Activated CD4-positive, alpha-beta T cell treated with anti-CD3 and anti-CD28 coated beads for 36 hours (primary cell): Measurements from ENCODE around the gene FAM107A. TPM values are rescaled to one million over a fixed set of nuclear protein-coding genes. Genes with fewer than 3 reads are reported as not detected.
A peak's percentile ranks its signal among the peaks of the same experiment; 100 is the strongest.

Source experiments
- ATAC-seq: fragments of 200-7000 bp; cut with Tn5 transposase; one replicate; pipeline ENCODE4 v1.10.0; 2021; ENCODE audit warnings: mild to moderate bottlenecking, moderate library complexity
- CTCF ChIA-PET: fragments of 350-600 bp; sonication (Branson Sonifier 250); formaldehyde crosslinking; loops from one replicate; lab custom pipeline; 2021; ENCODE audit warnings: antibody characterized with exemption; lab: Charles Lee
- POLR2A ChIA-PET: fragments of 350-600 bp; sonication (Branson Sonifier 250); formaldehyde crosslinking; loops from one replicate; lab custom pipeline; 2021; ENCODE audit warnings: antibody characterized with exemption, inconsistent platforms; lab: Charles Lee
- DNase-seq: peaks from one replicate; pipeline ENCODE4 v3.0.0-alpha.2; 2020
- H3K27ac Mint-ChIP-seq: one replicate; pipeline ENCODE4 v1.8.0; 2021; ENCODE audit warnings: mixed read lengths
- H3K27me3 Mint-ChIP-seq: one replicate; pipeline ENCODE4 v1.8.0; 2021; ENCODE audit warnings: mixed read lengths
- H3K36me3 Mint-ChIP-seq: one replicate; pipeline ENCODE4 v1.8.0; 2021; ENCODE audit warnings: low read depth, mixed read lengths
- H3K4me1 Mint-ChIP-seq: one replicate; pipeline ENCODE4 v1.8.0; 2021; ENCODE audit warnings: mixed read lengths
- H3K4me3 Mint-ChIP-seq: one replicate; pipeline ENCODE4 v1.8.0; 2021; ENCODE audit warnings: mild to moderate bottlenecking, moderate library complexity, mixed read lengths
- H3K9me3 Mint-ChIP-seq: one replicate; pipeline ENCODE4 v1.8.0; 2021; ENCODE audit warnings: low read depth, mixed read lengths
- intact Hi-C, 2 experiments: fragments of 100-400 bp; cut with DNase I in 1 of 2; cut with micrococcal nuclease in 1 of 2; formaldehyde crosslinking; loops; one replicate each; pipeline versions ENCODE4 v1.14.2 to v1.15.1; 2022 to 2024; cut with DNase I, micrococcal nuclease
- total RNA-seq, 2 experiments: library from RNA; stranded (reverse); gene quantifications; one replicate each; pipeline ENCODE4 v1.2.3, GENCODE V29; 2021

Gene FAM107A
- total RNA-seq, 2 experiments from 2014 or later, result not detected

DNA sequence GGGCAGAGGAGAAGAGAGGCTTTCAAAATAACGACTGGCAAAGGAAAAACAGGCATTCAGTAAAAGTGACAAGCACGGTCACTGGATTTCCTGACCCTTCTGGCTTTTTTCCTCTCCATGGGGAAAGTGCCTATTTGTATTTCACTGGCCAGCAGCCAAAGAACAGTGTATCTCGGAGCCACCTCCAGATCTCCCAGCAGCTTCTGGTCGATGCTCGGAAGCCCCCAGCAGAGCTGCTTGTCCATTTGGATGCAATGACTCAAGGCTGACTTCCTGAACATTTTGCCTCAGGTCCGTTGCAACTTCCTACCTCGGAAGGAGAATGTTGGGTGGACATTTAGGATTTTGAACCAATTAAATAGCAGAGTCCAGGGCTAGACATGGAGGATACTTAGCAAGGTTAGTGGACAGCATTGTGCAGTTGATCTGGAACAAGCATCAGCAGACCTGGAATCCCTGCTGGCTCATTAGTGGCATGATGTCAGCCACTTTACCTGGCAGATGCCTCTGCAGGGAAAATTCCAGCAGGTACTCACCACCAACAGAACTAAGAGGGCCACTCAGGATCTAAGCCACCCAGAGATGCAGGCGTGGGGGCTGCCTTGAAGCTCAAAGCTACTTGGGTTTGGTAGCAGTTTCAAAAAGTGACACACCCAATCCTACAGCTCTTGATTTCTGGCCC is 1.1 kb downstream of the FAM107A start:
- H3K4me3 Mint-ChIP-seq, result no peak overlapping the region
- ChIA-PET CTCF (interaction anchor here (1.1 to 3.0 kb wide), 3 partner anchors 9 to 54 kb away, joined by 3 to 13 read pairs (median 6); no protein-coding TSS in a partner anchor), POLR2A (no interaction called here)
- H3K9me3 Mint-ChIP-seq, result no peaks in the 10 kb centered on the region
- H3K36me3 Mint-ChIP-seq, result no peaks in the 10 kb centered on the region
- intact Hi-C loops, result no loop called here
- H3K27ac Mint-ChIP-seq, result no peak overlapping the region
- no peak for DNase-seq
- no peak for ATAC-seq
- no peaks in the 10 kb centered on the region for H3K4me1 Mint-ChIP-seq
- H3K27me3 Mint-ChIP-seq, result no peaks in the 10 kb centered on the region

DNA sequence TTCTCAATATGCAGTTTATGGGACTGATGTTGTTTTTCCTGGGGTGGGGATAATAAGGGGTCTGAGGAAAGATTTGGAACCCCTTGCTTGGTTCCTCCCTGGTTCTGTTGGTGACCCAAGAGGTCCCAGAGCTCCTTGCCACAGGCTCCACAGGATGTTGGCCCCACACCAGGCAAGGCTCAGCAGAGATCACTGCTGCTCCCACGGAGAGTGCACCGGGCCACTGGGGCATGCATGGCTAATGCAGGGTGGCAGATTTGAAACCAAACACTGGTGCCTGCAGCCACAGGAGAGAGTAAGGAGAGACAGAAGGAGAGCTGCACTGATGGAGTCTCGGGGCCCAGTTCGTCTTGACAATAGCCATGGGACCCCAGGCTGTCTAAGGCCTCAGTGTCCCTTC is 2.5 kb downstream of the FAM107A start:
- H3K4me1 Mint-ChIP-seq, result no peaks in the 10 kb centered on the region
- ChIA-PET POLR2A (no interaction called here), CTCF (interaction anchor here (0.6 to 3.0 kb wide), 7 partner anchors 10 to 71 kb away, joined by 3 to 13 read pairs (median 4); no protein-coding TSS in a partner anchor)
- intact Hi-C loops, result no loop called here
- DNase-seq (no peak), ATAC-seq (no peak)
- H3K27ac Mint-ChIP-seq, result no peak overlapping the region
- no peaks in the 10 kb centered on the region for H3K36me3 Mint-ChIP-seq
- no peaks in the 10 kb centered on the region for H3K9me3 Mint-ChIP-seq
- H3K27me3 Mint-ChIP-seq, result no peaks in the 10 kb centered on the region
- H3K4me3 Mint-ChIP-seq, result no peak overlapping the region

- intact Hi-C loops, result no loop called here
- no peaks in the 10 kb centered on the region for H3K36me3 Mint-ChIP-seq
- no peak for DNase-seq
- no peak overlapping the region for H3K4me3 Mint-ChIP-seq
- H3K27me3 Mint-ChIP-seq, result no peaks in the 10 kb centered on the region
- ChIA-PET POLR2A (no interaction called here), CTCF (interaction anchor here (0.6 to 3.0 kb wide), 6 partner anchors 11 to 56 kb away, joined by 3 to 13 read pairs (median 4); no protein-coding TSS in a partner anchor)
- H3K27ac Mint-ChIP-seq, result no peak overlapping the region
- no peak for ATAC-seq
- H3K4me1 Mint-ChIP-seq, result no peaks in the 10 kb centered on the region
- no peaks in the 10 kb centered on the region for H3K9me3 Mint-ChIP-seq
Observed at GRCh38 chr3:58574106-58574505, 3.1 kb downstream of the FAM107A start.

DNA sequence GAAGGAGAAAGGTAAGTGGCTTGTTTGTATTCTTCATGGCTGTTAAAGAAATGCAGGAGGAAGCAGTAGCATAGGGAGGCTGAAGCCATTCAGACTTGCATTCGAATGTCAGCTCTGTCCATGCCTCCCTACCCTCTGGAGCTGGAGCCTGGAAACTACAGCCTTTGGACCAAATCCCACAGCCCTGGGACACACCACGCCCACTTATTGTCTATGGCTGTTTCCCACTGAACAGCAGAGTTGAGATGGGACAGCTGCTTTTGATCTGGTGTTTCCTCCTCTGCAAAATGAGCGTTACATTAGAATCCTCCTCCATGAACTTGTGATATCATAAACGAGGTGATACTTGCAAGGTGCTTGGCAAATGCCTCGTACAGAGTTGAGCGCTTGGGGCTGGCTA is 3.6 kb downstream of the FAM107A start:
- ChIA-PET POLR2A (no interaction called here), CTCF (interaction anchor here (0.8 to 2.0 kb wide), 3 partner anchors 11 to 389 kb away, joined by 3 to 5 read pairs (median 3); no protein-coding TSS in a partner anchor)
- H3K4me1 Mint-ChIP-seq, result peaks cover 3% of the 10 kb centered on the region
- no peak overlapping the region for H3K27ac Mint-ChIP-seq
- H3K4me3 Mint-ChIP-seq, result no peak overlapping the region
- no peaks in the 10 kb centered on the region for H3K9me3 Mint-ChIP-seq
- no peaks in the 10 kb centered on the region for H3K27me3 Mint-ChIP-seq
- no peaks in the 10 kb centered on the region for H3K36me3 Mint-ChIP-seq
- intact Hi-C loops, result no loop called here
- DNase-seq, result no peak
- no peak for ATAC-seq

DNA sequence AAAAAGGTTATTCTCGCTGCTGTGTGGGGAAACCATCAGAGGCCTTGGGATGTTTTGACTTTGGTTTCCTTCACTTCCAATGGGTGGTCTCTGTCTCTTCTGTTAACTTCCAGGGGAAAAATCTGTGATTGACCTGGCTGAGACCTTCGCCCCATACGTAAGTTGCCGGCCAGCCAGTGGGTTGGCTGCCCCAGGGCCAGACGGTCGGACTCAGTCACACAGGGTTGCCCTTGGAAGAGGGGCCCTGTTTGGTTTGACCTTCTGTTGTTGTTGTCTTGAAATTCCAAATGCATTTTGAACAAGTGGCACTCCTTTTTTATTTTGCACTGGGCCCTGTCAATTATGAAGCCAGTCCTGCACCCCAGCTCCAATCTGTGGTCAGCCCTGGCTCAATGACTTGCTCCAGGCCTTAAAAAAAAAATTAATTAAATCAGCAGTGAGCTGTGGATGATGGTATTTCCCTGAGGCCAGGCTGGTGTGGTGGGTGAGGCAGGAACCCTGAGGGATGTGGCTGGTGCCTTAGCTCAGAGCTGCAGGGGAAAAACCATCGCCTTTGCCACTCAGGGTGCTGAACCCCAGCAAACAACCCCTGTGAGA is 4.5 kb downstream of the FAM107A start:
- Mint-ChIP-seq H3K27me3 (no peaks in the 10 kb centered on the region), H3K27ac (no peak overlapping the region), H3K9me3 (no peaks in the 10 kb centered on the region), H3K4me3 (no peak overlapping the region), H3K4me1 (peaks cover 4% of the 10 kb centered on the region), H3K36me3 (no peaks in the 10 kb centered on the region)
- ChIA-PET CTCF (interaction anchor here (0.7 to 2.0 kb wide), 7 partner anchors 13 to 389 kb away, joined by 3 to 8 read pairs (median 3); no protein-coding TSS in a partner anchor), POLR2A (no interaction called here)
- DNase-seq, result no peak
- intact Hi-C loops, result no loop called here
- no peak for ATAC-seq

DNA sequence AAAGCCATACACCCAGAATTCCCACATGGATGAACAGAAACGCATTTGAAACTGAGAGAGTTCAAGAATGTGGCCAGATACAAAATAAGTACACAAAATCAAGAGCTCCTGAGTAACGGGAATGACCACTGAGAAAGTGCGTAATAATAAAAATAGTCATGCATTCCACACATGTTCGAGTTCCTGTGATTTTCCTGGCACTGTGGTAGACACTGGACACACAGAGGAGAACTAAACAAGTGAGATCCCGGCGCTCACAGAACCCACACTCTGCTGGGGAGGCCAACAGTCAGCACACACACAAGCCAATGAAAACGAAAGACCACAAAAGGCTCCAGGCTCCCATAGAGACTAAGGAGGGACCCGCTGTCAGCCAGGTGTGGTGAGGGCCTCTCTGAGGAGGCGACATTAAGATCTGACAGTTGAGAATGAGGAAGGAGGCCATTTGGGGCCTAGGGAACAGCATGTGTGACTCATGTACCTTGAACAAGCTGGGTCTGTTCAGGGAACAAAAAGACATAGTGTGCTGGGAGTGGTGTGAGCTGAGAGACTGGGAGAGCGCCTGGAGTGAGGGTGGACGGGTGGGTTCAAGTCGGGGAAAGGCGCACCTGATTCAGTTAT is 5.1 kb downstream of the FAM107A start:
- Mint-ChIP-seq H3K4me1 (peaks cover 4% of the 10 kb centered on the region), H3K27me3 (no peaks in the 10 kb centered on the region)
- POLR2A ChIA-PET, result no interaction called here

DNA sequence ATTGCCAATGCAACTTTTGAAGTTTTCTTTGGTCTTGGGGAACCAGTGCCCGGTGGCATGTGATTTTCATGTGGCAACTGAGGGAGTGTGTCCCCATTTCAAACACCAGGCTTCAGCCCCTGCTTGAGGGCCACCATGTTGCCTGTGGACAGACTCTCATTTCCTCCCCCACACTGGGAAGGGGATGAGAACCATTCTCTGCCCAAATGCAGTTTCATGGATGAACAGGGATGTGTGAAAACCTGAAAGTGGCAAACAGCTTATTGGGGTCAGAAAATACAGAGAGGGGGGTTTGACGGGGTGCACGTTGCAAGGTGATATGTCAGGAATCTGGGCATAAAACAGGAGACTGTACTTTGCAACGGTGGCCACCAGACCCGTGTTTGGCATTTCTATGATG is 6.3 kb downstream of the FAM107A start:
- intact Hi-C loops, result no loop called here
- DNase-seq, result no peak
- Mint-ChIP-seq H3K27ac (no peak overlapping the region), H3K4me1 (peaks cover 4% of the 10 kb centered on the region), H3K9me3 (no peaks in the 10 kb centered on the region), H3K36me3 (no peaks in the 10 kb centered on the region), H3K4me3 (no peak overlapping the region), H3K27me3 (no peaks in the 10 kb centered on the region)
- no peak for ATAC-seq
- POLR2A ChIA-PET, result no interaction called here
- CTCF ChIA-PET, result interaction anchor here (0.6 to 5.6 kb wide), 10 partner anchors 11 to 264 kb away, joined by 3 to 94 read pairs (median 4); partner anchors contain the start of gene HTD2

More for the DNA sequence above, 5.1 kb downstream of the FAM107A start:
- Mint-ChIP-seq H3K36me3 (no peaks in the 10 kb centered on the region), H3K4me3 (no peak overlapping the region), H3K27ac (no peak overlapping the region), H3K9me3 (no peaks in the 10 kb centered on the region)
- intact Hi-C loops, result no loop called here
- ATAC-seq, result no peak
- no peak for DNase-seq
- CTCF ChIA-PET, result interaction anchor here (1.0 to 1.7 kb wide), 4 partner anchors 13 to 265 kb away, joined by 3 to 8 read pairs (median 4); partner anchors contain the start of gene HTD2

DNA sequence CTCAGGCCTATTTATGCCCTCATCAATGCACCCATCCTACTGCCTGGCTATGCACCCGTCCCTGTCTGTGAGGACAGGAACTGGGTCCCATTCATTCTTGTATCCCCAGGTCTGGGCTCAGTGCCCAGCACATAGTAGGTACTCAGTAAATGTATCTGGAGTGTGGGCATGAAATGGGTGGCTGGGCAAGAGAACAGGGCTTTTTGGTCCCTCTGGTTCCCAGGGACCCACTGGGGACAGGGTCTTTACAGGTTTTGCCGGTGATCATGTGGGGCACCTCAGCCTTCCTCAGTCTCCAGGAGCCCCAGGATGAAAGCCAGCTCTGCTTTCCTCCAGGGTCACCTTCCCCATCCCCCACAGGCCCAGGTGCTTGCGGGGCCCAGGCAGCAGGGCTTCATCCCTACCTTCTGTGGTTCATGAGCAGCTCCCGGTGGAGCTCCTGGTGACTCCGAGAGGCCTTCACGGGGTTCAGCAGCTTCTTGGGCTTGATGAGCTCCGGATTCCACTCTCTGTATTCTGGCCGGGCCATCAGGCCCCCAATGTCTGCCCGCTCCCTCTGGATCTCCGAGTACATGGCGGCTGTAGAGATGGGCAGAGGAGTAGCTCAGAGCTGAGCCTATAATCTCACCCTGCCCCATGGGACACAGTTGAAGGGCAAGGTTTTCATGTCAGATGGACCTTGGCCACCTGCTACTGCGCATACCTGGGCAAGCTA is 7.7 kb downstream of the FAM107A start:
- no peak for DNase-seq
- no peaks in the 10 kb centered on the region for H3K27me3 Mint-ChIP-seq
- ChIA-PET POLR2A (interaction anchor here (1.1 kb wide), 1 partner anchor 61 kb away, joined by 3 read pairs; no protein-coding TSS in a partner anchor), CTCF (interaction anchor here (0.5 to 5.6 kb wide), 18 partner anchors 10 to 339 kb away, joined by 3 to 94 read pairs (median 4); partner anchors contain the start of gene ACOX2)
- H3K4me3 Mint-ChIP-seq, result no peak overlapping the region
- ATAC-seq, result no peak
- peaks cover 4% of the 10 kb centered on the region for H3K4me1 Mint-ChIP-seq
- no peaks in the 10 kb centered on the region for H3K36me3 Mint-ChIP-seq
- intact Hi-C loops, result loop anchor here in 1 of 2 experiments (2.0 kb wide), 1 partner anchor 483 kb away; no protein-coding TSS in a partner anchor
- no peaks in the 10 kb centered on the region for H3K9me3 Mint-ChIP-seq
- H3K27ac Mint-ChIP-seq, result no peak overlapping the region

DNA sequence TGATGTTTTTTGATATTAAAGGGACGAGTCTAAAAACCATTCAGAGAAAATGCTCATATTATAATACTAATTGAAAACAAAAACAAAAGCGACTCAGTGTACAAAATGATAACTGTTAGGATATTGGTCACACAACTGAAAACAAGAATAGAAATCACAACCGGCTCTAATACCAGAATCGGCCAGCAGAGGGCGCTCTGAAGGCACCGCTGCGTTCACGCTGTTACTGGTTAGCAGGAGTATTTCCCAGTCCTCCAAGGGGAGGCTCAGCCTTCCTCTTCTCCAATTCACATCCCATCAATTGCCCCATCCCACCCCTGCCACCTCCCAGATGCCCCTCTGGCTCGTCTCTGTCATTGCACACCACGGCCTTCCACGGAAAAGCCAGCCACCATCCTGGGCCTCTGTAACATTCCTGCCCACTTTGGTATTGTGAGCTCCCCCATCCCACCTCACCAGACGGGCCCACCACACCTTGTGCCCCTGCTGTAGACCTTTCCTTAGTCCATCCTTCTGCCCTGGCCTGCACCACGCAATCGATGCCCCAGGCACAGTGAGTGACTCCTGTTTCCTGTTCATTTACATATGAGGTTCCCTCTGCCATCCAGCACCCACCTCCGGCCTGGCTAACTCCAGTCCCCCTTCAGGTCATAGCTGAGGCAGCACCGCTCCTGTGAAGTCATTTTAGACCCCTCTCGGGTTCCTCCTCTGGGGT is 8.5 kb downstream of the FAM107A start:
- intact Hi-C loops, result loop anchor here (1.0 to 2.0 kb wide), 2 partner anchors 62 to 484 kb away; no protein-coding TSS in a partner anchor
- ChIA-PET CTCF (interaction anchor here (0.7 to 5.6 kb wide), 22 partner anchors 9 to 261 kb away, joined by 3 to 94 read pairs (median 4); partner anchors contain the start of gene ACOX2), POLR2A (no interaction called here)
- no peaks in the 10 kb centered on the region for H3K36me3 Mint-ChIP-seq
- H3K4me3 Mint-ChIP-seq, result no peak overlapping the region
- ATAC-seq (peak; percentile 70), DNase-seq (peak; percentile 87)
- H3K27ac Mint-ChIP-seq, result no peak overlapping the region
- H3K9me3 Mint-ChIP-seq, result no peaks in the 10 kb centered on the region
- H3K27me3 Mint-ChIP-seq, result no peaks in the 10 kb centered on the region
- peaks cover 4% of the 10 kb centered on the region for H3K4me1 Mint-ChIP-seq

DNA sequence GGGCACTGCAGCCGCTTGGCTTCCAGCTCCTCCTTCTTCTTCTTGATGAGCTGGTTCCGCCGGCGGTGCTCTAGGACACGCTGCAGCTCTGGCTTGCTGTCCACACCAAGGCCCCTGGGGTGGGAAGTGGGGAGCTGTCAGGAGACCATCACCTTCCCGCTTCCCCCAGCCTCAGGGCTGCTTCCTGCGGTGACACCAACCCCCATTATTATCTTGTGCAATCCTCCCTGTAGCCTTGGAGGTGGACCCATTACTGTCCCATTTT is 10.0 kb downstream of the FAM107A start:
- H3K27ac Mint-ChIP-seq, result no peak overlapping the region
- no peak overlapping the region for H3K4me3 Mint-ChIP-seq
- H3K27me3 Mint-ChIP-seq, result no peaks in the 10 kb centered on the region
- H3K4me1 Mint-ChIP-seq, result peaks cover 4% of the 10 kb centered on the region
- ATAC-seq (no peak), DNase-seq (no peak)
- H3K36me3 Mint-ChIP-seq, result no peaks in the 10 kb centered on the region
- POLR2A ChIA-PET, result no interaction called here
- CTCF ChIA-PET, result interaction anchor here (0.6 to 5.6 kb wide), 8 partner anchors 10 to 429 kb away, joined by 3 to 94 read pairs (median 6); no protein-coding TSS in a partner anchor
- intact Hi-C loops, result no loop called here
- H3K9me3 Mint-ChIP-seq, result no peaks in the 10 kb centered on the region
